Measurements from ENCODE around the gene HES4.
"Not testable (repeated sequence)": the region's sequence is repeated elsewhere in the genome, so short reads cannot be mapped to it uniquely, and the experiment has no call there.

Gene HES4

DNA sequence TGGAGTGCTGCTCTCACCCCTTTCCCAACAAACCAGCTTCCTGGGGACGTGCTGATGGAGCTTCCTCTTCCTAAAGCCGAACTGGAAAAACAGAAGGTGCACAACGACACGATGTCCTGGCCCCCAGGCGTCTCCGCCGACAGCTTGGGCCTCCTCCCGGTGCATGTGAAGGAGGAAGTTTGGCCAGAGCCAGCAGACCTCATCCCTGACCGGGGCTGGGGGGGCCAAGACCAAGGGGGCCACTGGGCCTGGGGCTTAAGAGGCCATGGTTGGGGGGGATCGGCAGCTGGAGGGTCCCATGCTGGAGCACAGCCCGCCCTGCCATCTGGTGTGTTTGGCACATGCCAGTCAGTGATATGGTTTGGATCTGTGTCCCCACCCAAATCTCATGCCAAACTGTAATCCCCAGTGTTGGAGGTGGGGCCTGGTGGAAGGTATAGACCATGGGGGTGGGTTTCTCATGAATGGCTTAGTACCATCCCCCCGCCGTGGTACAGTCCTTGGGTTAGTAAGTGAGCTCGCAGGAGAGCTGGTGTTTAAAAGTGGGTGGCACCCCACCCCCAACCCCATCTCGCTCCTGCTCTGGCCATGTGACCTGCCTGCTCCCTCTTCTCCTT, 6.4 kb downstream of the HES4 start:
- peaks cover 10% of the 10 kb centered on the region; the same call in 1 of the 2 replicates for H3K27me3 ChIP-seq (ENCODE audit: insufficient read depth, low read length)
- H3K27ac ChIP-seq (ENCODE audit: low read depth, low read length, poor library complexity, severe bottlenecking) = no peak overlapping the region
- H3K4me2 ChIP-seq (ENCODE audit: low read length) = no peak overlapping the region
- H3K9me2 ChIP-seq (ENCODE audit: low read depth, low read length) = no peaks in the 10 kb centered on the region
- H2AFZ ChIP-seq (ENCODE audit: low read length) = no peak overlapping the region
- H3K79me2 ChIP-seq (ENCODE audit: insufficient read depth, low read length) = no peaks in the 10 kb centered on the region
- H4K20me1 ChIP-seq (ENCODE audit: insufficient read depth, low read length) = no peaks in the 10 kb centered on the region
- TF ChIP-seq, protein P1, sequence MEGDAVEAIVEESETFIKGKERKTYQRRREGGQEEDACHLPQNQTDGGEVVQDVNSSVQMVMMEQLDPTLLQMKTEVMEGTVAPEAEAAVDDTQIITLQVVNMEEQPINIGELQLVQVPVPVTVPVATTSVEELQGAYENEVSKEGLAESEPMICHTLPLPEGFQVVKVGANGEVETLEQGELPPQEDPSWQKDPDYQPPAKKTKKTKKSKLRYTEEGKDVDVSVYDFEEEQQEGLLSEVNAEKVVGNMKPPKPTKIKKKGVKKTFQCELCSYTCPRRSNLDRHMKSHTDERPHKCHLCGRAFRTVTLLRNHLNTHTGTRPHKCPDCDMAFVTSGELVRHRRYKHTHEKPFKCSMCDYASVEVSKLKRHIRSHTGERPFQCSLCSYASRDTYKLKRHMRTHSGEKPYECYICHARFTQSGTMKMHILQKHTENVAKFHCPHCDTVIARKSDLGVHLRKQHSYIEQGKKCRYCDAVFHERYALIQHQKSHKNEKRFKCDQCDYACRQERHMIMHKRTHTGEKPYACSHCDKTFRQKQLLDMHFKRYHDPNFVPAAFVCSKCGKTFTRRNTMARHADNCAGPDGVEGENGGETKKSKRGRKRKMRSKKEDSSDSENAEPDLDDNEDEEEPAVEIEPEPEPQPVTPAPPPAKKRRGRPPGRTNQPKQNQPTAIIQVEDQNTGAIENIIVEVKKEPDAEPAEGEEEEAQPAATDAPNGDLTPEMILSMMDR (IDR thresholded peaks at IDR 0.05; ENCODE audit: low read length) = no peak
- no peak for TF ChIP-seq EZH2 (IDR thresholded peaks at IDR 0.05; ENCODE audit: borderline replicate concordance, low read length)
- H3K36me3 ChIP-seq (ENCODE audit: insufficient read depth, low read length) = no peaks in the 10 kb centered on the region
- no peak overlapping the region for H3K4me3 ChIP-seq (ENCODE audit: low read depth, low read length, poor library complexity, severe bottlenecking)
- H3K4me1 ChIP-seq (ENCODE audit: insufficient read depth, low read length, severe bottlenecking) = no peaks in the 10 kb centered on the region
- no peaks in the 10 kb centered on the region for H3K9me3 ChIP-seq (ENCODE audit: low read length)
- no peak overlapping the region for H3K9ac ChIP-seq (ENCODE audit: low read length)
- no peaks in the 10 kb centered on the region for H3F3A ChIP-seq (ENCODE audit: insufficient read depth, low read length)

DNA sequence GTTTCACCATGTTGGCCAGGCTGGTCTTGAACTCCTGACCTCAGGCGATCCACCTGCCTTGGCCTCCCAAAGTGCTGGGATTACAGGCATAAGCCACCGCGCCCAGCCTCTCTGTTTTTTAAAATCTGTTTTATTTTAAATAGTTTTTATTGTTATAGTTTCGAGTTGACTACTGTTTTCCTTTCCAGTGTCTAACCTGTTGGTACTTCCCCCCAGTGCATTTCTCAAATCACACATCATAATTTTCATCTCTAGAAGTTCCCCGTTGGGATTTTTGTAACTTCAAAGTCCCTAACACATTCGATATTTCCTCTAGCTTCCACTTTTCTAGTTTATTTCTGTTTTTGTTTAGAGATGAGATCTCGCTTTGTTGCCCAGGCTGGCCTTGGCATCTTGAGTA, 7.5 kb downstream of the HES4 start:
- no peak for TF ChIP-seq EZH2 (IDR thresholded peaks at IDR 0.05; ENCODE audit: borderline replicate concordance, low read length)
- TF ChIP-seq, protein P1 (IDR thresholded peaks at IDR 0.05; ENCODE audit: low read length) = no peak
- Histone ChIP-seq H3K27me3 (ENCODE audit: insufficient read depth, low read length) (peaks cover 10% of the 10 kb centered on the region; the same call in 1 of the 2 replicates), H3K27ac (ENCODE audit: low read depth, low read length, poor library complexity, severe bottlenecking) (no peak overlapping the region)

DNA sequence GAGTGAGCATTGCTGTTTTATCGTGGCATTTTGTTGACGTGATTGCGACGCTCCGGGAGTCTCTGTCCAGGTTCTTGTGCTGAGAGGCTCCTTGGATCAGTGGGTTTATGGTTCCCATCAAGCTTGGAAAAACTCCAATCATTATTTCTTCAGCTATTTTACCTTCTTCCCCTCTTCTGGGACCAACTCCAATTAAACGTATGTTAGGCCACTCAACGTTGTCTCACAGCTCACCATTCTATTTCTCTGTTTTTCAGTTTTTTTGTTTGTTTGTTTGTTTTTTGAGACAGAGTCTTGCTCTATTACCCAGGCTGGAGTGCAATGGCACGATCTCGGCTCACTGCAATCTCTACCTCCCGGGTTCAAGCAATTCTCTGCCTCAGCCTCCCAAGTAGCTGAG, 8.0 kb downstream of the HES4 start:
- Histone ChIP-seq H3K9ac (ENCODE audit: low read length) (no peak overlapping the region), H3K9me2 (ENCODE audit: low read depth, low read length) (no peaks in the 10 kb centered on the region), H3K36me3 (ENCODE audit: insufficient read depth, low read length) (no peaks in the 10 kb centered on the region), H3F3A (ENCODE audit: insufficient read depth, low read length) (no peaks in the 10 kb centered on the region), H3K4me1 (ENCODE audit: insufficient read depth, low read length, severe bottlenecking) (no peaks in the 10 kb centered on the region), H3K4me2 (ENCODE audit: low read length) (no peak overlapping the region), H4K20me1 (ENCODE audit: insufficient read depth, low read length) (no peaks in the 10 kb centered on the region), H2AFZ (ENCODE audit: low read length) (no peak overlapping the region), H3K9me3 (ENCODE audit: low read length) (no peaks in the 10 kb centered on the region), H3K27me3 (ENCODE audit: insufficient read depth, low read length) (peaks cover 10% of the 10 kb centered on the region; the same call in 1 of the 2 replicates), H3K4me3 (ENCODE audit: low read depth, low read length, poor library complexity, severe bottlenecking) (no peak overlapping the region), H3K27ac (ENCODE audit: low read depth, low read length, poor library complexity, severe bottlenecking) (no peak overlapping the region), H3K79me2 (ENCODE audit: insufficient read depth, low read length) (no peaks in the 10 kb centered on the region)
- TF ChIP-seq, protein P1 (IDR thresholded peaks at IDR 0.05; ENCODE audit: low read length) = no peak
- no peak for TF ChIP-seq EZH2 (IDR thresholded peaks at IDR 0.05; ENCODE audit: borderline replicate concordance, low read length)

More for the DNA sequence above, 7.5 kb downstream of the HES4 start:
- H3F3A ChIP-seq (ENCODE audit: insufficient read depth, low read length) = no peaks in the 10 kb centered on the region
- H3K9ac ChIP-seq (ENCODE audit: low read length) = no peak overlapping the region
- H4K20me1 ChIP-seq (ENCODE audit: insufficient read depth, low read length) = no peaks in the 10 kb centered on the region
- H3K9me2 ChIP-seq (ENCODE audit: low read depth, low read length) = no peaks in the 10 kb centered on the region
- H3K4me3 ChIP-seq (ENCODE audit: low read depth, low read length, poor library complexity, severe bottlenecking) = no peak overlapping the region
- H3K36me3 ChIP-seq (ENCODE audit: insufficient read depth, low read length) = no peaks in the 10 kb centered on the region
- H3K4me1 ChIP-seq (ENCODE audit: insufficient read depth, low read length, severe bottlenecking) = no peaks in the 10 kb centered on the region
- no peaks in the 10 kb centered on the region for H3K9me3 ChIP-seq (ENCODE audit: low read length)
- no peaks in the 10 kb centered on the region for H3K79me2 ChIP-seq (ENCODE audit: insufficient read depth, low read length)
- H2AFZ ChIP-seq (ENCODE audit: low read length) = no peak overlapping the region
- H3K4me2 ChIP-seq (ENCODE audit: low read length) = no peak overlapping the region

DNA sequence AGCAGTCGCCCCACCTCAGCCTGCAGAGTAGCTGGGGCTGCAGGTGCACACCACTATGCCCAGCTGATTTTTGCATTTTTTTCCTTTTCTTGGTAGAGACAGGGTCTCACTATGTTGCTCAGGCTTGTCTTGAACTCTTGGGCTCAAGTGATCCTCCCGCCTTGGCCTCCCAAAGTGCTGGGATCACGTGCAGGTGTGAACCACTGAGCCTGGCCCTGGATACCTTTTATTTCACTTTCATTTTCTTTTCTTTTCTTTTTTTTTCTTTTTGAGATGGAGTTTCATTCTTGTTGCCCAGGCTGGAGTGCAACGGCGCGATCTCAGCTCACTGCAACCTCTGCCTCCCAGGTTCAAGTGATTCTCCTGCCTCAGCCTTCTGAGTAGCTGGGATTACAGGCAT, 8.6 kb downstream of the HES4 start:
- H3K27me3 ChIP-seq (ENCODE audit: insufficient read depth, low read length) = not testable (repeated sequence)

DNA sequence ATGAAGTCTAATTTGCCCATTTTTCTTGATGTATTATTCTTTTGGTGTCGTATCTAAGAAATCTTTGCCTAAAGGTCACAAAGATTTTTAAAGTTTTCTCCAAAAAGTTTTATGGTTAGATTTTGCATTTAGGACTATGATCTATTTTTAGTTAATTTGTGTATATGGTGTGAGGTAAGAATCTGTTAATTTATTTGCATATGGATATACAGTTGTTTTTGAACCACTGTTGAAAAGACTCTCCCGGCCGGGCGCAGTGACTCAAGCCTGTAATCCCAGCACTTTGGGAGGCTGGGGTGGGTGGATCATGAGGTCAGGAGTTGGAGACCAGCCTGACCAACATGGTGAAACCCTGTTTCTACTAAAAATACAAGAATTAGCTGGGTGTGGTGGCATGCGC, 11.8 kb downstream of the HES4 start:
- not testable (repeated sequence) for H3K27ac ChIP-seq (ENCODE audit: low read depth, low read length, poor library complexity, severe bottlenecking); H3K9me3 ChIP-seq (ENCODE audit: low read length); H3F3A ChIP-seq (ENCODE audit: insufficient read depth, low read length); H3K9me2 ChIP-seq (ENCODE audit: low read depth, low read length); H2AFZ ChIP-seq (ENCODE audit: low read length); H4K20me1 ChIP-seq (ENCODE audit: insufficient read depth, low read length); H3K4me3 ChIP-seq (ENCODE audit: low read depth, low read length, poor library complexity, severe bottlenecking); H3K4me1 ChIP-seq (ENCODE audit: insufficient read depth, low read length, severe bottlenecking); H3K9ac ChIP-seq (ENCODE audit: low read length); H3K36me3 ChIP-seq (ENCODE audit: insufficient read depth, low read length); H3K79me2 ChIP-seq (ENCODE audit: insufficient read depth, low read length); H3K27me3 ChIP-seq (ENCODE audit: insufficient read depth, low read length); H3K4me2 ChIP-seq (ENCODE audit: low read length)

More for the DNA sequence above, 8.6 kb downstream of the HES4 start:
- not testable (repeated sequence) for H2AFZ ChIP-seq (ENCODE audit: low read length); H3K4me3 ChIP-seq (ENCODE audit: low read depth, low read length, poor library complexity, severe bottlenecking); H3K36me3 ChIP-seq (ENCODE audit: insufficient read depth, low read length); H3K79me2 ChIP-seq (ENCODE audit: insufficient read depth, low read length); H4K20me1 ChIP-seq (ENCODE audit: insufficient read depth, low read length); H3K27ac ChIP-seq (ENCODE audit: low read depth, low read length, poor library complexity, severe bottlenecking); H3K9ac ChIP-seq (ENCODE audit: low read length); H3K4me2 ChIP-seq (ENCODE audit: low read length); H3K9me3 ChIP-seq (ENCODE audit: low read length); H3F3A ChIP-seq (ENCODE audit: insufficient read depth, low read length); H3K9me2 ChIP-seq (ENCODE audit: low read depth, low read length); H3K4me1 ChIP-seq (ENCODE audit: insufficient read depth, low read length, severe bottlenecking)

Measured in OCI-LY1 (cell line).